ENCODE results near the gene AUTS2.

AUTS2 gene

DNA sequence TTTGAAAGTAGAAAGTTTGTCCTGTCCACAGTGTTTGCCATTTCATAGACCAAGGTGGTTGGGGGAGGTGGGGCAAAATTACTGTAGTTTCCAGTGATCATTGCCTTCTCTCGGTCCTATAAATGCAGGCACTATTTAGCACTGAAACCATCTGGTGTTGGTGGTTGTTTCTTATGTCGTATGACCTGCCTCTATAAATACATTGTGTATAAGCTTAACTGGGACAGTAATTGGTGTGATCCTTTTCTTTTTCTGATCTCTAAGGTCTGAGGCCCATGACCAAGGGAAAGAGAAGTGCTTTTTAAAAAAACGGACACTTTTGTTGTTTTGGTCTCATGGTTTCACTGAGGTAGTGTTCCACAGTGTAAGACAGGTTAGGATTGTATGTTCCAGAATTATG, 63.1 kb downstream of the AUTS2 start:
- no peak for DNase-seq

DNA sequence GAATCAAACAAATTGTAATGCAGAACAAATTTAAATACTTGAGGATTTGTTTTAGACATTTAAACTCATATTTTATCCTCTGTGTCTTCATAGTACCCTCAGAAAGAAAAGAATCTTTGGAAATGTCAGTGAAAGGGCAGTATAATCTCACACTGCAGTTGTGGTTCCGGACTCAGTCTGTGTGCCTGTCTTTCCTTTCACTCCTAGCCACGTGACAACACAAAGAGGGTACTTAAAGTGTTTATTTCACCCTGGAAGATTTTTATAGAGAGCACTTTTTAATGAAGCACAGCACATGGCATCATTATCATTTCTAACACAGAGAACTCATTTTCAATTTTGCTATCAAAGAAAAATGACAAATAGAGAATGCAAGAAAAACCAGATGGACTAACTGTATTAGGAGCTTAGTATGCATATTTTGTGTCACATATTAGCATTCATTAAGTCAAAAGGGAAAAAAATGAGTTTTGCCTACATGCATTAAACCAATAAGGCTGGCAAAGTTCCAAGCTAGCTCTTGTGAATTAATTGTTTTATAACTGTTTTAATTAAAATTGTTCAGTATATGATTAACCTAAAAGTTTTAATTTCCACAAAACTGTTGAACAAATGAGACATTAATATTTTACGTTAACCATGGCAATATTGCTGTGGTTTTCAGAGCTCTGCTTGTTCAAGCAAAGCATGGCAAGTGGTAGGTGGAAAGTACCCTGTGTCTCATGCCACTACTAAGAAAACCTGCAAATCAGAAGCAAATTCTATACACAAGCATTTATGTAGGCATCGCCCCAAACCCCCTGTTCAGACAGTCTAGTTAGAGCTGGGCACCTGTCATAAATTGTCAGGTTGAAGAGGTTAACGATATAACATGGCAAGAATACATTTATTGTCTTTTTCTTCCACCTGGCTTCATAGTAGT, 65.9 kb downstream of the AUTS2 start:
- no peak for DNase-seq

DNA sequence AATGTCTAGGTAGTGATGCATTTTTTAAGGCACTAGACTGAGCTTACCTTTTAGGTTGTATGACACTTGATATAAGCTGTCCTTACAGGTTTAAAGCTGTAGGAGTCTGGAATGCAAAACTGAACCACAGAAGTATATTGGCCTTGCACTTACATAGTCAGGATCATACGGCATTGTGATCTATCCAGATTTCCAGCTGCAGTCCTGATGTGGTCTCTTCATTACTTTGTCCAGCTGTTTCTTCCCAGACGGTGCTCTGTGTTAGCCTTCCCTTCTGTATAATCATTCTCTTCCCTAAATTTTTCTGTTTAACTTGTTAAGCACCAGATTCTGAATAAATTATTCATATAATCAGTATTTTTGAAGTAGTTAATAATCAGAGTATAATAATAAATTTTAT, 67.1 kb downstream of the AUTS2 start:
- no peak for DNase-seq

DNA sequence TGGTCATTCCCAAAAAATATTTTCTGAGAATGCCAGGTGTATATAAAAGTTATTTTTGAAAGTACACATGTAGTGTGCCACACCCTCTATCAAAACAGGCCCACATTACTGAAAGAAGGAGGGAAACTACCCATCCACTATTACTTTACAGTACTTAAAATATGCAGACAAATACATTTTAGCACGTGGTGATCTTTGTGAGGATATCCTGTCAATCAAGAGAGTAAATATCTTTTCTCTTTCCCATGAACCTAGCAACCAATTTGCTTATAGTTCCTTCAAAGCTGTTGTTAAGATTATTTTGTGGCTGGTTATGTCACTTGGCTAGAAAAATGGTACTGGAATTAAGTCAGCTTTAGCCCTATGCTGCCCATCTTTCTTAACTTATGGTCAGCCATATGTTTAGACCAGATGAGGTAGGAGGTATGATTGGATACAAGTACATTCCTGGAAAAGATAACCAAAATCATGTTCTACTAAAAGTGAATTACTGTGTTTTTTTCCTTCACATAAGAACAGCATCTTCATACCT, 70.1 kb downstream of the AUTS2 start:
- DNase-seq = no peak

DNA sequence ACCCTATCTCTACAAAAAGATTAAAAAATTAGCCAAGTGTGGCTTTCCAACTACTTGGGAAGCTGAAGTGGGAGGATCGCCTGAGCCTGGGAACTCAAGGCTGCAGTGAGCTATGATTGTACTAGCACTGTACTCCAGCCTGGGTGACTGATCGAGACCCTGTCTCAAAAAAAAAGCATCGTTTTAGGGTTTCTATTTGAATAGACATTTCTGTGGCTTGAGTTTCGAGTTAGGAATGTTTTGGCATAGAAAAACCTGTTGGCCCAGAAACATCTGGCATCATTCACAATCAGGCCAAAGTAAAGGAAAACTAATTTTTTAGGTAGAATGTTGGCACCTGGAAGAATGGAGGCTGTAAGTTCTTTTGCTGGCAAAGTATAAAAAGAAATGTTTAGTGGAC, 72.4 kb downstream of the AUTS2 start:
- DNase-seq = no peak

DNA sequence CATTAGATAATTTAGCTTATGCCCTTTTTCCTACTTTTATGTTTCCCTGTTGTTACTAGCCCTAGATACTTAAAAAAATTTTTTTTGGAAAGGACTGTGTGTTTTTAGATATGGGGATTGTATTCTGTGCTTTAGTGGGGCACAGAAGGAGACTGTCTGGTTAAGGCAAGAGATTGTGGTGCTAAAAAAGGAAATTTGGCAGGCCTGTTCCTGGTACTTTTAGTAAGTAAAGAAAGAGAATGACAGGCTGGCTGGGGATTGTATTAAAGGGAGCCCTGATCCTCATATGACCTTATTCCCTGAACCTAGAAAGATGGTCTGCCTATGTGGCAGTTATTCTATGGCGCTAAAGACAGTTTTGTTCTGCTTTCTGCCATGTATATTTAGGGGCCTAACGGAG, 74.8 kb downstream of the AUTS2 start:
- no peak for DNase-seq

DNA sequence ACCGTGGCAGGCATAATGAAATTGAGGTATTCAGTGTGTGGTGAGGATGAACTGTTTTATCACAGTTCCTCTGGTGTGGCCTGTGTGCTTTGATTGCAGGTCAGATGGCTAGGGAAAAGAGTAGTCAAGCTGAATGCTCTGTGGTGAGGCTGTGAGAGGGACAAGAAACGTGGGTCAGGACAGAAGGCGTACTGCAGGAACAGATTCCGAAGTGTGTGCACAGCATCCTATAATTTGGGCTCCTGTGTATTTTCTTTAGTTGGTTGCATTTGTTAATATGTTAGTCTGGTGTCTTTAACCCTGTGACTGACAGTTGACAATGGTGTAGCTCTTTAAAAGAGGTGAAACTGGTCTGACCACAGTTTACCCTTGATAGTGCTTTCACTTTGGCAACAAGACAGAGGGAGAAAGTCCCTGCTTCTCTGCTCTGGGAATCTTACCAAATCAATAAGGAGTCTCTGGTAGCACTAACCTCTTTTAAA, 76.5 kb downstream of the AUTS2 start:
- DNase-seq = no peak

GRCh38 chr7:69676247-69676646, 78.0 kb downstream of the AUTS2 start:
- no peak for DNase-seq

DNA sequence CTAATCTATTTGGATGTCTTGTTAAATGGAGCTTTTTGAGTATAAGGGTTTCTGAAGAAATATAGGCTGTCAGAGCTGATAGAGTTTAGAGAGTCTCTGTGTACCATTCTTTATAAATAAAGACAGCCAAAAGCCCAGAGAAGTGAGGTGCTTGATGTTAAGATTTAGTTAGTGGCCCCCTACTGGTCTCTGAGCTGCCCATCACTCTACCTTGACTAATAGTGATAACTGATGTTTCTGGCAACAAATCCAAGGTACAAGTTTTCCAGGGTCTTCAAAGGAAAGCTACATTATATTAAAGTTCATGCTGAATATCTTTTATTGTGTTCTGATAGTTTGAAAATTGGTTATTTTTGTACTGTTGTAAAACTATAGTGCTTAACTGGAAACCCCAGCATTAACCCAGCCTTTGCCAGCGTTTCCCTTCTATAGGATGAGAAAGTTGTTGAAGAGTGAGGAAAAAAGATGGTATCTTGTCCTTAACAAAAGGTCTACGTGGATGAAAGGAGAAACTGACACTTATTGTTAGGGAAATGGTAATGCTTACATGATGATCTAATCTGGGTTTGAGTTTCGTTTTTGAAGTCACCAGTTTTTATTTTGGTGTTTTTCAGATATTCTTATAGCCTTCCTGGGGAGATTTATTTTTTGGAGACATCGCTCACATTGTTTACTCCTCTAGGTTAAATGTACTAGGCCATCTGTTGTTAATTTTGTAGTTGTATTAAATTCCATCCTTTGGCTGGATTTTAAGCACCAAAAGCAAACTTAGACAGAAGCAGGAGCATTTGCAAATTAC, 79.0 kb downstream of the AUTS2 start:
- no peak for DNase-seq

- DNase-seq = no peak
These were observed 79.7 kb downstream of the AUTS2 start for GRCh38 chr7:69677881-69678493.

GRCh38 chr7:69678494-69679187, 80.4 kb downstream of the AUTS2 start:
- DNase-seq = no peak

DNA sequence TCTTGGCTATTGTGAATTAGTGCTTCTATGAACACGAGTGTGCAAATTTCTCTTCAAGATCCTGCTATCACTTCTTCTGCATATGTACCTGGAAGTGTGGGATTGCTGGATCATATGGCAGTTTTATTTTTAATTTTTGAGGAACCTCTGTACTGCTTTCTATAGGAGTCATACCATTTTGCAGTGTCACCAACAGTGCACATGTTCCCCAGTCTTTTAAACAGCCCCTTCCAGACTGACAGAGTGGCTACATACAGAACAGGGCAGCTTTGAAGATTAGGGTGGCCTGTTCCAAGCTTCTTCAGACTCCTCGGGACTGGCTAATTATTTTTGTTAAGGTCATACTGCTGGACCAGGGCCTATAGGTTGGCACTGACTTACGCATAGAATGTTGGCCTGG, 82.9 kb downstream of the AUTS2 start:
- no peak for DNase-seq

- DNase-seq = no peak
These were observed 84.2 kb downstream of the AUTS2 start for GRCh38 chr7:69682518-69682917.

DNA sequence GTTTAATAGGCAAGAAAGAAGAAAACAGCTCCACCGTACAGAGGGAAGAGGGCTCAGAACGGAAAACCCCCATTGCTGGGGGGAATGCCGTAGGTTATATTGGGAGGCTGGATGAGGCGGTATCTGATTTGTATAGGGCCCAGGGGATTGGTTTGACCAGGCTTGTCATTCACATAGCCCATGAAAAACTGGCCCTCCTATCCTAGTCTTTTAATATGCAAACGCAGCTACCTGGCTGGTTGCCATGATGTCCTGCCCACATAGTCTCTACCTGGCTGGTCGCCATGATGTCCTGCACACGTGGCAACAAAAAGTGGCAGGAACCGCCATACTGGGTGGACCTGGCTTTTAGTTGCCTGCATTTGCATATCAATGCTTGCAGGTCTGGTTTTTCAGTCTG, 84.7 kb downstream of the AUTS2 start:
- no peak for DNase-seq

- DNase-seq = no peak
These were observed 86.4 kb downstream of the AUTS2 start for GRCh38 chr7:69684369-69685292.

DNA sequence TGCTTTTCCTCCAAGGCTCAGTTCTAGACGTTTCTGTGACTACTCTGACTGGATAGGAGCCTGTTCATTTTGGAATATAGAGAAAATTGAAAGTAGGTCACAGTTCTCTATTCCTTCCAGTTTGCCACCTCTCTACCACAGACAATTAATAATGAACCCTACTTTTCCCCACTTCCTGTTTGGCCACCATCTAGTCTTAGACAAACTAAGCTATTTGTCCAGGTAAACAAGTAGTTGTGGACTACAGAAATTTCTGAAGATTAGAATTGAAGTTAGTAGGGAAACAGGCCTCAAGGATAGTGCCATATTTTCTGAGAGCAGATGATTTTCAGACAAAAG, 87.0 kb downstream of the AUTS2 start:
- no peak for DNase-seq

- no peak for DNase-seq
These were observed 88.1 kb downstream of the AUTS2 start for GRCh38 chr7:69686366-69686765.

GRCh38 chr7:69687739-69688433, 89.6 kb downstream of the AUTS2 start:
- no peak for DNase-seq

DNA sequence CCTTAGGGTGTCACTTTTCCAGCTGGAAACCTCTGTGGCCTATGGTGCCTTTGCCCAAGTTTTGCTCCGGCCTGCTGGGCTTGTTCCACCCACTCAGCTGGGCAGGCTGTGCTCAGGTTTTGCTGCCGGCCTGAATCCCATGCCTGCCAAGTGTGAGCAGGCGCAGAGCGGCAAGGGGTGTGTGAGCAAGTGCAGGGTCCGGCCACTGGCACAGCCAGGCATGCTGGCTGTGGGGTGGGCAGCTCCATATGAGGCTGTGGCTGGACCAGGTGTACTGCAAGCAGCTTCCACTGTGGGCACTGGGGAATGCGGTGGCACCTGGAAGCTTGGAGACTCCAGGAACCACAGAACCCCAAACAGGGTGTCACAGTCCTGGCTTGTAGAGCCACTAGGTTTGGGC, 92.1 kb downstream of the AUTS2 start:
- no peak for DNase-seq

- DNase-seq = no peak
These were observed 93.1 kb downstream of the AUTS2 start for GRCh38 chr7:69691327-69691726.

DNA sequence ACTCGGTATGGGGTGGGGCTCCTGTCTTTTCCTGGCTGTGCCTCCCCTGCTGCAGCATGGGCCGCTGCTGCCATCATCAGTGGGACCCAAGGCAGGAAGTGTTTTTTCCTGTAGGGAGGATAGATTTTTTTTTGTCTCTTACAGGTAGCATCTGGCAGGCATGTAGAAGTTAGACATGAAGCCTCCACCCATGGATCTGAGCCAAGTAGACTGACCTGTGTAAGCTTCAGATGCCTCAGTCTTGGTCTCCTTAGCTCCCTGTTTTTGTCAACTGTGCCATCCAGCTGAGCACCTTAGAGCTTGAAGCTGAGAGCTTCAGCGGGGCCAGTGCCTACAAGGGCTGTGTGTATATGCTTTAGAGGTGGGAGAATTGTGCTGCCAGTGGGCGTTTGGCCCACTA, 93.5 kb downstream of the AUTS2 start:
- DNase-seq = no peak
